ENCODE measurements around the gene SYNGAP1. TPM values are rescaled to one million over a fixed set of nuclear protein-coding genes. Genes with fewer than 3 reads are reported as not detected.

The SYNGAP1 gene
- total RNA-seq, 4 donors from 2014 or later = 0.71 to 2.3 (median 1.3) TPM

DNA sequence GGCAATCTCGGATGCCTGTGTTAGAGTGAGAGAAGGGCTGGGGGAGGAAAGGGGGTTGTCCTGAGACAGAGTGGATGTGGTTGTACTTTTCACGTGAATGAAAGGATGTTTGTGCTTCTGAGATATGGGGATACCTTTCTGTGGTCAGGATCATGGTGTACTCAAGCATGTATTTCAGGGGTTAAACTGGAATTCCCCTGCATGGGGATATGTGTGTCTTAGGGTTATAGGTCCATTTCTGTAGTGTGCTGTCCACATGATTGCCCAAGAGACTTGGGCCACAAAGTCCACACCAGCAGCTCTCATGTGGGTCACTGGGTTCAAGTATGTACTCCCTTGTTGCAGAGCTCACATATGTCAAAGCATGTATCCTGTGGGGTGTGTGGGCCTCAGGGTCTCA lies 10.5 kb downstream of the SYNGAP1 start:
- intact Hi-C loops (cut with DNase I; ENCODE audit: low total_unique reads) (no loop called here), in situ Hi-C loops (cut with MboI; ENCODE audit: low sequenced_read_pairs in 4 of 4) (no loop called here)
- Histone ChIP-seq H3K4me1 (peaks cover 20 to 27% of the 10 kb centered on the region in 2 donors), H3K4me3 (no peak overlapping the region), H3K9me3 (no peaks in the 10 kb centered on the region), H3K27ac (no peak overlapping the region), H3K27me3 (no peaks in the 10 kb centered on the region), H3K36me3 (no peaks in the 10 kb centered on the region)
- DNase-seq (no peak), ATAC-seq (no peak)
- TF ChIP-seq CTCF (IDR thresholded peaks at IDR 0.05 in 4 of 5, conservative IDR thresholded peaks at IDR 0.05 in 1 of 5) = no peak
- no peak for TF ChIP-seq POLR2A (IDR thresholded peaks at IDR 0.05)

DNA sequence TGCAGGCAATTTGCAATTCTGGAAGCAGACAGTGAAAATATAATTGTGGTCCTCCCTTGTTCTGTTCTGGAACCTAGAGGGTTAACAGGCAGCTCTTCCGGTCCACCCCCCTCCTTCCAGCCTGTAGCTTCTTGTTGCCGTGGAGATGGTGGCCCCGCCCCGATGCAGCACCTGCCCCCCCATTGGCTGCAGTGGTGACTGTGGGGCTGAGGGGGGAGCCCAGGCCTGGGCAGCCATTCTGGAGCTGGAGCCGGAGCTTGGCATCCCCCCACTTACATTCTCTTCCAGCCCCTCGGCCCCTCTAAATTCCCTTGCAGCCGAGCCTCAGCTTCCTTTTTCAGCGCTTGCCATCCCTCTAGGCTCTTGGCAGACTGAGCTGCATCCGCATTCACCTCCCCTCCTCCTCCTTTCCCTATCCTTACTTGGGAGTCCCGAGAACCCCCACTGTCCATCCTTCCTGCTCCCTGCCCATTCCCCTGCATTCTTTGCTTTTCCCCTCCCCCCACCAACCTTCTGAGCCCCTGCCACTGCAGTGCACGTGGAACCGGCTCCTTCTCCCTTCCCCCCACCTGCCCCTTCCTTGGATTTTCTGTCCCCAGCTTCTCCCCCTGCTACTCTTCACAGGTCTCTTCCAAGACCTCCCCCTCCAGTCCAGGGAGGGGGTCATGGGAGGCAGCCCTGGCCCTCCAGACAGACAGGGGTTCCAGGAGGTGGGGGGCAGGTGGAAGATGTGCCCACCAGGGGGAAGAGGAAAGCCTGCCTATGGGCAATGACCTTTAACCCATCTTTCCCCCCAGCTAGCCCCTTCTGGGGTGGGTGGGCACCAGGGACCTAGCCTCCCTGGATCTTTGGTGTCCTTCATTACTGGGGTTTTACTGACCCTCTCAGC lies 11.4 kb downstream of the SYNGAP1 start:
- TF ChIP-seq CTCF (IDR thresholded peaks at IDR 0.05 in 4 of 5, conservative IDR thresholded peaks at IDR 0.05 in 1 of 5) (no peak), POLR2A (IDR thresholded peaks at IDR 0.05) (no peak)
- Histone ChIP-seq H3K36me3 (no peaks in the 10 kb centered on the region), H3K4me1 (peaks cover 20 to 23% of the 10 kb centered on the region in 2 donors), H3K27ac (no peak overlapping the region), H3K27me3 (no peaks in the 10 kb centered on the region), H3K9me3 (no peaks in the 10 kb centered on the region), H3K4me3 (no peak overlapping the region)
- intact Hi-C loops (cut with DNase I; ENCODE audit: low total_unique reads) (no loop called here), in situ Hi-C loops (cut with MboI; ENCODE audit: low sequenced_read_pairs in 4 of 4) (no loop called here)
- ATAC-seq = no peak
- DNase-seq = no peak

- in situ Hi-C loops (cut with MboI; ENCODE audit: low sequenced_read_pairs in 4 of 4) = no loop called here
- TF ChIP-seq CTCF (IDR thresholded peaks at IDR 0.05 in 4 of 5, conservative IDR thresholded peaks at IDR 0.05 in 1 of 5) = no peak
- TF ChIP-seq POLR2A (IDR thresholded peaks at IDR 0.05) = no peak
- Histone ChIP-seq H3K9me3 (no peaks in the 10 kb centered on the region), H3K27ac (no peak overlapping the region), H3K27me3 (no peaks in the 10 kb centered on the region), H3K36me3 (peaks cover 0 to 6% of the 10 kb centered on the region in 2 donors), H3K4me3 (no peak overlapping the region), H3K4me1 (peaks cover 20 to 22% of the 10 kb centered on the region in 2 donors)
- intact Hi-C loops (cut with DNase I; ENCODE audit: low total_unique reads) = no loop called here
- DNase-seq (no peak), ATAC-seq (no peak)
Observed at GRCh38 chr6:33431880-33432541, 12.1 kb downstream of the SYNGAP1 start.

DNA sequence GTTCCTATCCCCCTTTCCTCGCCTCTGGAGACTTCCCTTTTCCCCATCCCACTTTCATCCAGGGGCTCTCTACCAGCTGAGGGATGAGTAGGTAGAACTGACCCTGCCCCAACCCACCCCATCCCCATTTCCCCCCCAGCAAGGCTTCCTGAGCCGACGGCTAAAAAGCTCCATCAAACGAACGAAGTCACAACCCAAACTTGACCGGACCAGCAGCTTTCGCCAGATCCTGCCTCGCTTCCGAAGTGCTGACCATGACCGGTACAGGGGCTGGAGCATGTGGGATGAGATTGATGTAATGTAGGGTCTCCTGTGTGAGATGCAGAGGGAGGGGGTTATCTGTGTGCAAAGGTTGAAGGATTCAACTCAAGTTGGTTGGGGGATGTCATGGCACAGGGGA lies 12.7 kb downstream of the SYNGAP1 start:
- intact Hi-C loops (cut with DNase I; ENCODE audit: low total_unique reads) = no loop called here
- H3K36me3 ChIP-seq = peaks cover 0 to 8% of the 10 kb centered on the region in 2 donors

More for the DNA sequence above, 12.7 kb downstream of the SYNGAP1 start:
- no peak overlapping the region for H3K27ac ChIP-seq
- peaks cover 14 to 17% of the 10 kb centered on the region in 2 donors for H3K4me1 ChIP-seq
- TF ChIP-seq CTCF (IDR thresholded peaks at IDR 0.05 in 4 of 5, conservative IDR thresholded peaks at IDR 0.05 in 1 of 5) (no peak), POLR2A (IDR thresholded peaks at IDR 0.05) (no peak)
- H3K4me3 ChIP-seq = no peak overlapping the region
- in situ Hi-C loops (cut with MboI; ENCODE audit: low sequenced_read_pairs in 4 of 4) = no loop called here
- DNase-seq (no peak), ATAC-seq (no peak)
- no peaks in the 10 kb centered on the region for H3K9me3 ChIP-seq
- no peaks in the 10 kb centered on the region for H3K27me3 ChIP-seq

All from gastrocnemius medialis (tissue), 4 donors.